Type B pancreatic cell (in vitro differentiated cells): ENCODE measurements around the gene SEC61G. TPM values are rescaled to one million over a fixed set of nuclear protein-coding genes. Genes with fewer than 3 reads are reported as not detected.

Source experiments
- DNase-seq: peaks from one replicate; pipeline ENCODE4 v3.0.0; 2021; ENCODE audit warnings: mixed read lengths; ENCODE audit not compliant: unreplicated experiment; ENCODE audit errors: extremely low spot score
- H3K27ac Mint-ChIP-seq: 2 replicates; pipeline ENCODE4 v1.8.0; 2021; ENCODE audit warnings: mild to moderate bottlenecking, mixed read lengths
- H3K27me3 Mint-ChIP-seq: 2 replicates; pipeline ENCODE4 v1.8.0; 2021; ENCODE audit warnings: mixed read lengths
- H3K36me3 Mint-ChIP-seq: 2 replicates; pipeline ENCODE4 v1.8.0; 2021; ENCODE audit warnings: mixed read lengths
- H3K4me1 Mint-ChIP-seq: one replicate; pipeline ENCODE4 v1.8.0; 2021; ENCODE audit warnings: mixed read lengths; ENCODE audit not compliant: unreplicated experiment
- H3K4me3 Mint-ChIP-seq: 2 replicates; pipeline ENCODE4 v1.8.0; 2021; ENCODE audit warnings: mild to moderate bottlenecking, mixed read lengths
- H3K9me3 Mint-ChIP-seq: 2 replicates; pipeline ENCODE4 v1.8.0; 2021; ENCODE audit warnings: mixed read lengths
- total RNA-seq: library from RNA; stranded (reverse); gene quantifications from 2 replicates; pipeline ENCODE4 v1.2.1, GENCODE V29; 2021; ENCODE audit warnings: low replicate concordance
- TF ChIP-seq, protein P1 (sequence below): fragments of 200-600 bp; sonication (generic); conservative IDR thresholded peaks from 2 replicates; pipeline ENCODE4 v1.5.0; 2021; ENCODE audit warnings: antibody characterized with exemption, mild to moderate bottlenecking

SEC61G gene
- total RNA-seq, 1 donor from 2014 or later, result 115 TPM

DNA sequence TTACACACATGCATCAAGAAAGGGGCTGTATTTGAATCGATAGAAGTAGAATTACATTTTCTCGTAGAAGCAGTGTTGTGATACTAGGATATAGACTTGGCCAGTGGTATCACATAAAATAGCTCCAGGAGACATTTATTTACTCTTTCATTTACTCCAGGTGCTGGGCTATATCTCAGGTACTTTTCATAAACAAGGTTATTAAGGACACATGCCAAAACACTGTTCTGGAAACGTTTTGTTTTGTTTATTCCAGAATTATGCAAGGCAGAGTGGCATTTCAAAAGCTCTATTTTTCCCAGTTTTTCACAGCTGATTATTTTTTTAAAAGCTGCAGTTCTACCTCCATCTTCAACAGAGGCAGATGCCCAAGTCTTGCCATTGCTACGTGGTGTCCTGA is 37.8 kb upstream of the SEC61G start:
- Mint-ChIP-seq H3K27me3 (peaks cover 8% of the 10 kb centered on the region), H3K4me1 (peaks cover 10% of the 10 kb centered on the region), H3K4me3 (no peak overlapping the region), H3K27ac (no peak overlapping the region), H3K9me3 (peaks cover 6% of the 10 kb centered on the region), H3K36me3 (no peaks in the 10 kb centered on the region)
- DNase-seq, result no peak
- TF ChIP-seq, protein P1, sequence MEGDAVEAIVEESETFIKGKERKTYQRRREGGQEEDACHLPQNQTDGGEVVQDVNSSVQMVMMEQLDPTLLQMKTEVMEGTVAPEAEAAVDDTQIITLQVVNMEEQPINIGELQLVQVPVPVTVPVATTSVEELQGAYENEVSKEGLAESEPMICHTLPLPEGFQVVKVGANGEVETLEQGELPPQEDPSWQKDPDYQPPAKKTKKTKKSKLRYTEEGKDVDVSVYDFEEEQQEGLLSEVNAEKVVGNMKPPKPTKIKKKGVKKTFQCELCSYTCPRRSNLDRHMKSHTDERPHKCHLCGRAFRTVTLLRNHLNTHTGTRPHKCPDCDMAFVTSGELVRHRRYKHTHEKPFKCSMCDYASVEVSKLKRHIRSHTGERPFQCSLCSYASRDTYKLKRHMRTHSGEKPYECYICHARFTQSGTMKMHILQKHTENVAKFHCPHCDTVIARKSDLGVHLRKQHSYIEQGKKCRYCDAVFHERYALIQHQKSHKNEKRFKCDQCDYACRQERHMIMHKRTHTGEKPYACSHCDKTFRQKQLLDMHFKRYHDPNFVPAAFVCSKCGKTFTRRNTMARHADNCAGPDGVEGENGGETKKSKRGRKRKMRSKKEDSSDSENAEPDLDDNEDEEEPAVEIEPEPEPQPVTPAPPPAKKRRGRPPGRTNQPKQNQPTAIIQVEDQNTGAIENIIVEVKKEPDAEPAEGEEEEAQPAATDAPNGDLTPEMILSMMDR, result no peak

DNA sequence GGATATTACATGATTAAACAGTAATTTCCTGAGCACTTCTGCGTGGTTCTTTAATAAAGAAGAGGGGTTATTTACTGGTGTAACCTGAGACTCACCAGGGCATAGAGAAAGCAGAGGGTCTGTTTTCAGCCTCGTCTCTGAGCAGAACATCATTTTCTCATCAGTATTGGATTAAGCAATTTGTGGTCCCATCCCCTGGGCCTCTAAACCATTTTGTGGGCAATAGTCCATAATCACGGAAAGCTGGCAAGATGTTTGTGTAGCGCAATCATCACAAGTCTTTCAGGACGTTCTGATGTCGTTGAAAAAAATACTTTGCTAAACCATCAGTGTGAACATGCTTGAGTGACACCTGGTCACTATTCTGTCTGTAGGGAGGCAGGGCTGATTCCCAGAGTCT is 37.1 kb upstream of the SEC61G start:
- Mint-ChIP-seq H3K9me3 (peaks cover 6% of the 10 kb centered on the region), H3K4me1 (peaks cover 11% of the 10 kb centered on the region), H3K4me3 (no peak overlapping the region), H3K36me3 (no peaks in the 10 kb centered on the region), H3K27me3 (peaks cover 8% of the 10 kb centered on the region), H3K27ac (no peak overlapping the region)
- TF ChIP-seq, protein P1, result no peak
- no peak for DNase-seq

DNA sequence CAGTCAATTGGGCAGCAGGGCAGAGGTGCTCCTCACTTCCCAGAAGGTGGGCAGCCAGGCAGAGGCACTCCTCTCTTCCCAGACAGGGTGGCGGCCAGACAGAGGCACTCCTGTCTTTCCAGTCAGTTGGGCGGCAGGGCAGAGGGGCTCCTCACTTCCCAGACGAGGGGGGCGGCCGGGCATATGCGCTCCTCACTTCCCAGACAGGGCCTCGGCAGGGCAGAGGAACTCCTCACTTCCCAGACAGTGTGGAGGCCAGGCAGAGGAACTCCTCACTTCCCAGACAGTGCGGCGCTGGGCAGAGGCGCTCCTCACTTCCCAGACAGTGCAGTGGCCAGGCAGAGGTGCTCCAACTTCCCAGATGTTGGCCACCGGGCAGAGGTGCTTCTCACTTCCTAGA is 33.4 kb upstream of the SEC61G start:
- TF ChIP-seq, protein P1, result no peak
- no peak overlapping the region for H3K27ac Mint-ChIP-seq

DNA sequence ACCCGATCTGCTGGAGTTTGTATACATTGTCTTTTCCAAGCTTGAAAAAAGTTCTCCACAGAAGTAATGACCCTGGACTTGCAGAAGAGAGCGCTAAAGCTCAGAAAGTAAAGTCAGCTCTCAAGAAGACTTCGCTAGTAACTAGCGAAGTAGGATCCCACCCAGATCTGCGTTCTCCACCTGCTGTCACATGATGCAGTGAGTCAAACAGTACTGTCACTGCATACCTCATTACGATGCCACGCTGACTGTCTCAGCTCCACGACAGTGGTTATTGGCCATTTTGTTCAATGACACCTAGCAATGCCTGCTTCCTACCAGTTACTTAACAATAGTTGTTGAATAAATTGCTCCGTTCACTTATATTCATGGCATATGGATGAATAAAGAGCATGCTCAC is 29.7 kb upstream of the SEC61G start:
- H3K27me3 Mint-ChIP-seq, result peaks cover 24% of the 10 kb centered on the region
- peak overlapping the region; percentile 2 for H3K4me3 Mint-ChIP-seq
- H3K36me3 Mint-ChIP-seq, result no peaks in the 10 kb centered on the region
- TF ChIP-seq, protein P1, result peak; percentile 78
- peaks cover 9% of the 10 kb centered on the region for H3K4me1 Mint-ChIP-seq
- no peak for DNase-seq
- H3K9me3 Mint-ChIP-seq, result no peaks in the 10 kb centered on the region
- H3K27ac Mint-ChIP-seq, result no peak overlapping the region

More for the DNA sequence above, 33.4 kb upstream of the SEC61G start:
- DNase-seq, result no peak
- peaks cover 19% of the 10 kb centered on the region for H3K27me3 Mint-ChIP-seq
- no peaks in the 10 kb centered on the region for H3K36me3 Mint-ChIP-seq
- no peak overlapping the region for H3K4me3 Mint-ChIP-seq
- H3K9me3 Mint-ChIP-seq, result peaks cover 6% of the 10 kb centered on the region
- peaks cover 20% of the 10 kb centered on the region for H3K4me1 Mint-ChIP-seq

DNA sequence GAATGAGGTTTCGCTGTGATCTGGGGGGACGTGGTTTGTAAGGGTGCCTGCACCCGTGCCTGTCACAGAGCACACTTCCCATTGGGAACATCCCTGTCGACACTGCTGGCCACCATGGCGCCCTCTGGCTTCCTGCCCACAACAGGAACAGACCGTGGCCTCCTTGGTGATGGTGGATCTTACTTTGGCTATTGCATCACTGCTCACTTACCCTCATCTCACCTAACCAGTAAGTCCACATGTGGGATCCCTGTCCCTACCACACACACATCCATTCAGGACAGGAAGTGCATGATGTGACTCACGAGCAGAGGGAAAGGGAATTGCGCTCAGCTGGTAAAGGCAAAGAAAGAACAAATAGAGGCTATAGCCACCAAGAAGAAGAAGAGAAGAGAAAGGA is 26.2 kb upstream of the SEC61G start:
- Mint-ChIP-seq H3K36me3 (no peaks in the 10 kb centered on the region), H3K4me1 (peaks cover 6% of the 10 kb centered on the region), H3K4me3 (no peak overlapping the region), H3K9me3 (no peaks in the 10 kb centered on the region), H3K27me3 (peaks cover 17% of the 10 kb centered on the region), H3K27ac (no peak overlapping the region)
- TF ChIP-seq, protein P1, result no peak
- DNase-seq, result no peak

DNA sequence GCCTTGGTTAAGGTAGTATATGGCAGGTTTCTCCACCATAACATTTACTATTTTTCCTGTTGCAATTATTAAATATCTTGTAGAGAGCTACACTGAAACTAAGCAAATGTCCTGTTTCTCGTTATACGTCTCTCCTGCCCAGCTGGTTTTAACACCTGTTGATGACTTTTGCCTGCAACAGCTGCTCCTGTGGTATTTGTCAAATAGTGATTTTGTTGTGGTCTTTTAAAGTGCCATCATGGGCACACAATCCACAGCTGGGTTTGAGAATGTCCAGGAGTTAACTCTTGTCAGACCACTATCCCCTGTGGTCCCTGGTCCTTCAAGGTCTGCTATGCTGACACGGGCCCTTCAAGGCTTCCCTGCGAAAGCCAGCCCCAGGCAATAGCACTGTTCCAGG is 24.9 kb upstream of the SEC61G start:
- DNase-seq, result no peak
- Mint-ChIP-seq H3K27ac (no peak overlapping the region), H3K27me3 (peaks cover 11% of the 10 kb centered on the region), H3K4me1 (peaks cover 6% of the 10 kb centered on the region), H3K4me3 (no peak overlapping the region), H3K36me3 (no peaks in the 10 kb centered on the region), H3K9me3 (no peaks in the 10 kb centered on the region)
- TF ChIP-seq, protein P1, result no peak
